Right lobe of liver (tissue), 4 donors: ENCODE data around the gene FBXO17.

Source experiments
- CTCF ChIP-seq, 4 donors: fragments of 200-600 bp in 3 of 4; fragments of 450-650 bp in 1 of 4; IDR thresholded peaks; one replicate each; pipeline versions ENCODE4 v1.5.1 to v1.8.0; 2016 to 2022; ENCODE audit warnings: antibody characterized with exemption in 4 of 4, mild to moderate bottlenecking in 2 of 4
- POLR2A ChIP-seq: fragments of 450-650 bp; IDR thresholded peaks from one replicate; pipeline ENCODE4 v1.6.1; 2017; ENCODE audit warnings: antibody characterized with exemption, mild to moderate bottlenecking
- donor health status: DM: no; HTN: no; CAD: no.
- donor health status: DM: no; HTN: no; CAD: no.
- donor health status: DM: no; HTN: yes; CAD: no.

GRCh38 chr19:39017026-39017425 lies 41.5 kb upstream of the FBXO17 start:
- TF ChIP-seq POLR2A (no peak), CTCF (IDR thresholded peaks at IDR 0.05) (no peak)
